Prostate gland (tissue), 2 donors: ENCODE data around the gene RAD51B.

Experiments
- POLR2A ChIP-seq: fragments of 450-650 bp; IDR thresholded peaks from one replicate; pipeline ENCODE4 v1.6.1; 2016; ENCODE audit warnings: antibody characterized with exemption, mild to moderate bottlenecking
- POLR2AphosphoS5 ChIP-seq: sonication (generic); formaldehyde crosslinking; IDR thresholded peaks from one replicate; pipeline ENCODE4 v1.6.1; 2017; ENCODE audit warnings: antibody characterized with exemption
- TF ChIP-seq, protein P1 (sequence below), 4 experiments: fragments of 200-600 bp in 2 of 4; fragments of 450-650 bp in 2 of 4; sonication (generic) in 2 of 4; IDR thresholded peaks; 1 replicate in 3 of 4; 2 replicates in 1 of 4; pipeline ENCODE4 v1.5.1; 2016 to 2019; ENCODE audit warnings: antibody characterized with exemption in 4 of 4, mild to moderate bottlenecking in 2 of 4, moderate library complexity in 2 of 4

DNA sequence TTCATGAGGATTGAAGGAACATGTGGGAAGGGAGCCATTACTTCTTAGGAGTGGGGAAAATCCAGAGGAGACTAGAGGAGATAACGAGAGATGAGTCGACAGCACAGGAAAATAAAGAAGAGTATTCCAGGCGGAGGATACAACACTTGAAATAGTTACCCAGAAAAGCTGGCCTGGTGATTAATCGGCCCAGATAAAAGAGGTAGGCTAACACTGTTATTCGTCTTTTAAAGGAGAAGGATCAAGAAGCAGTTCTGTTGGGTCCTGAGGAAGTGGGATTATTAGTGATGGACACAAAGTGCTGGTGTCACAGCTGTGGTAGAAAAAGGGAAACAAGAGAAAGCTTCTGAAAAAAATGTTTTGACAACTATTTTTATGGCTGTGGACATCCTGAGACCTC lies 548.0 kb downstream of the RAD51B start:
- TF ChIP-seq, protein P1, sequence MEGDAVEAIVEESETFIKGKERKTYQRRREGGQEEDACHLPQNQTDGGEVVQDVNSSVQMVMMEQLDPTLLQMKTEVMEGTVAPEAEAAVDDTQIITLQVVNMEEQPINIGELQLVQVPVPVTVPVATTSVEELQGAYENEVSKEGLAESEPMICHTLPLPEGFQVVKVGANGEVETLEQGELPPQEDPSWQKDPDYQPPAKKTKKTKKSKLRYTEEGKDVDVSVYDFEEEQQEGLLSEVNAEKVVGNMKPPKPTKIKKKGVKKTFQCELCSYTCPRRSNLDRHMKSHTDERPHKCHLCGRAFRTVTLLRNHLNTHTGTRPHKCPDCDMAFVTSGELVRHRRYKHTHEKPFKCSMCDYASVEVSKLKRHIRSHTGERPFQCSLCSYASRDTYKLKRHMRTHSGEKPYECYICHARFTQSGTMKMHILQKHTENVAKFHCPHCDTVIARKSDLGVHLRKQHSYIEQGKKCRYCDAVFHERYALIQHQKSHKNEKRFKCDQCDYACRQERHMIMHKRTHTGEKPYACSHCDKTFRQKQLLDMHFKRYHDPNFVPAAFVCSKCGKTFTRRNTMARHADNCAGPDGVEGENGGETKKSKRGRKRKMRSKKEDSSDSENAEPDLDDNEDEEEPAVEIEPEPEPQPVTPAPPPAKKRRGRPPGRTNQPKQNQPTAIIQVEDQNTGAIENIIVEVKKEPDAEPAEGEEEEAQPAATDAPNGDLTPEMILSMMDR (IDR thresholded peaks at IDR 0.05): no peak
- TF ChIP-seq POLR2A: no peak
- TF ChIP-seq POLR2AphosphoS5: no peak
